Activated CD8-positive, alpha-beta T cell treated with anti-CD3 and anti-CD28 coated beads for 36 hours (primary cell): ENCODE results near the gene SAMD11. TPM values are rescaled to one million over a fixed set of nuclear protein-coding genes. Genes with fewer than 3 reads are reported as not detected.

Experiments
- ATAC-seq: fragments of 200-7000 bp; cut with Tn5 transposase; one replicate; pipeline ENCODE4 v1.10.0; 2021; ENCODE audit warnings: mild to moderate bottlenecking, moderate library complexity
- CTCF ChIA-PET: fragments of 350-600 bp; sonication (Branson Sonifier 250); formaldehyde crosslinking; loops from one replicate; lab custom pipeline; 2021; ENCODE audit warnings: antibody characterized with exemption; lab: Charles Lee
- POLR2A ChIA-PET: fragments of 350-600 bp; sonication (Branson Sonifier 250); formaldehyde crosslinking; loops from one replicate; lab custom pipeline; 2021; ENCODE audit warnings: antibody characterized with exemption; lab: Charles Lee
- DNase-seq: peaks from one replicate; pipeline ENCODE4 v3.0.0-alpha.2; 2020
- H3K27ac Mint-ChIP-seq: one replicate; pipeline ENCODE4 v1.8.0; 2021; ENCODE audit warnings: mild to moderate bottlenecking, mixed read lengths
- H3K27me3 Mint-ChIP-seq: one replicate; pipeline ENCODE4 v1.8.0; 2021; ENCODE audit warnings: mixed read lengths
- H3K36me3 Mint-ChIP-seq: one replicate; pipeline ENCODE4 v1.8.0; 2021; ENCODE audit warnings: low read depth, mixed read lengths
- H3K4me1 Mint-ChIP-seq: one replicate; pipeline ENCODE4 v1.8.0; 2021; ENCODE audit warnings: low read depth, mixed read lengths
- H3K4me3 Mint-ChIP-seq: one replicate; pipeline ENCODE4 v1.8.0; 2021; ENCODE audit warnings: mild to moderate bottlenecking, moderate library complexity, mixed read lengths
- H3K9me3 Mint-ChIP-seq: one replicate; pipeline ENCODE4 v1.8.0; 2021; ENCODE audit warnings: mixed read lengths
- CTCF ChIP-seq: fragments of 200-600 bp; IDR thresholded peaks from one replicate; pipeline ENCODE4 v1.8.0; 2022; ENCODE audit warnings: antibody characterized with exemption, mild to moderate bottlenecking
- intact Hi-C: fragments of 100-400 bp; cut with micrococcal nuclease; formaldehyde crosslinking; loops from one replicate; pipeline ENCODE4 v1.10.0; 2022
- total RNA-seq, 2 experiments: library from RNA; stranded (reverse); gene quantifications; one replicate each; pipeline ENCODE4 v1.2.3, GENCODE V29; 2021

Gene SAMD11
- total RNA-seq, 2 experiments from 2014 or later, result not detected

- ChIA-PET CTCF (interaction anchor here (0.8 to 1.0 kb wide), 2 partner anchors 10 to 13 kb away, joined by 3 read pairs; partner anchors contain the start of gene PERM1), POLR2A (no interaction called here)
- no peaks in the 10 kb centered on the region for H3K4me1 Mint-ChIP-seq
- peaks cover 20% of the 10 kb centered on the region for H3K27me3 Mint-ChIP-seq
- no peak for TF ChIP-seq CTCF
- H3K9me3 Mint-ChIP-seq, result peaks cover 2% of the 10 kb centered on the region
- H3K27ac Mint-ChIP-seq, result no peak overlapping the region
- intact Hi-C loops, result no loop called here
- no peak overlapping the region for H3K4me3 Mint-ChIP-seq
- DNase-seq (no peak), ATAC-seq (no peak)
- H3K36me3 Mint-ChIP-seq, result no peaks in the 10 kb centered on the region
Measured at GRCh38 chr1:970973-971730, 47.4 kb downstream of the SAMD11 start.

- Mint-ChIP-seq H3K36me3 (no peaks in the 10 kb centered on the region), H3K4me3 (no peak overlapping the region), H3K27ac (no peak overlapping the region), H3K4me1 (no peaks in the 10 kb centered on the region), H3K27me3 (peaks cover 20% of the 10 kb centered on the region), H3K9me3 (peaks cover 2% of the 10 kb centered on the region)
- TF ChIP-seq CTCF, result no peak
- ATAC-seq, result no peak
- CTCF ChIA-PET, result interaction anchor here (1.0 kb wide), 1 partner anchor 9 kb away, joined by 3 read pairs; the partner anchor contains the start of gene PERM1
- POLR2A ChIA-PET, result no interaction called here
- no peak for DNase-seq
- intact Hi-C loops, result no loop called here
Measured at GRCh38 chr1:971751-972506, 48.2 kb downstream of the SAMD11 start.

- DNase-seq (no peak), ATAC-seq (no peak)
- Mint-ChIP-seq H3K27me3 (peaks cover 20% of the 10 kb centered on the region), H3K27ac (no peak overlapping the region), H3K4me3 (no peak overlapping the region), H3K36me3 (no peaks in the 10 kb centered on the region), H3K9me3 (peaks cover 2% of the 10 kb centered on the region), H3K4me1 (no peaks in the 10 kb centered on the region)
- intact Hi-C loops, result no loop called here
- ChIA-PET POLR2A (no interaction called here), CTCF (interaction anchor here (1.5 kb wide), 1 partner anchor 29 kb away, joined by 3 read pairs; no protein-coding TSS in a partner anchor)
- TF ChIP-seq CTCF, result no peak
Measured at GRCh38 chr1:972726-973458, 49.2 kb downstream of the SAMD11 start.

- ATAC-seq, result no peak
- ChIA-PET POLR2A (no interaction called here), CTCF (interaction anchor here (1.5 kb wide), 1 partner anchor 29 kb away, joined by 3 read pairs; no protein-coding TSS in a partner anchor)
- H3K4me1 Mint-ChIP-seq, result peaks cover 4% of the 10 kb centered on the region
- H3K27ac Mint-ChIP-seq, result no peak overlapping the region
- no peak for DNase-seq
- no peak overlapping the region for H3K4me3 Mint-ChIP-seq
- intact Hi-C loops, result no loop called here
- no peak for TF ChIP-seq CTCF
- H3K36me3 Mint-ChIP-seq, result no peaks in the 10 kb centered on the region
- peaks cover 23% of the 10 kb centered on the region for H3K27me3 Mint-ChIP-seq
- H3K9me3 Mint-ChIP-seq, result peaks cover 2% of the 10 kb centered on the region
Measured at GRCh38 chr1:973459-974292, 50.0 kb downstream of the SAMD11 start.
